ENCODE results near the gene CNTNAP2. TPM values are rescaled to one million over a fixed set of nuclear protein-coding genes. Genes with fewer than 3 reads are reported as not detected.

Gene CNTNAP2
- 90.7 and 93.9 TPM in 2 replicates for polyA plus RNA-seq (2013)

- Histone ChIP-seq H4K12ac (ENCODE audit: low read depth, low read length) (no peak within 1 kb of the TSS), H4K8ac (ENCODE audit: low read depth, low read length) (no peak within 1 kb of the TSS), H3K79me1 (ENCODE audit: low read length) (no peaks in the 10 kb centered on the region), H3K23ac (ENCODE audit: low read length) (no peak within 1 kb of the TSS), H2BK120ac (ENCODE audit: insufficient read depth, low read length, poor library complexity) (no peak within 1 kb of the TSS), H3K27ac (ENCODE audit: low read depth, low read length) (no peak within 1 kb of the TSS), H3K9ac (ENCODE audit: low read length) (no peak within 1 kb of the TSS), H3K14ac (ENCODE audit: low read length) (no peak within 1 kb of the TSS), H3K9me3 (ENCODE audit: insufficient read depth, low read depth, low read length) (no peaks in the 10 kb centered on the region), H3K18ac (ENCODE audit: low read length) (no peak within 1 kb of the TSS), H2AK5ac (ENCODE audit: low read length) (no peak within 1 kb of the TSS), H3K4me1 (ENCODE audit: control insufficient read depth in 1 of 2, insufficient read depth in 2 of 2, low read length in 2 of 2) (peaks cover 3 to 4% of the 10 kb centered on the region in 2 experiments), H2BK5ac (ENCODE audit: low read depth, low read length, poor library complexity) (no peak within 1 kb of the TSS), H2BK12ac (ENCODE audit: low read length) (no peak within 1 kb of the TSS), H3K27me3 (ENCODE audit: insufficient read depth, low read length) (peaks cover 2% of the 10 kb centered on the region), H3K4me2 (ENCODE audit: low read length) (peak within 1 kb of the TSS; percentile 100), H4K91ac (ENCODE audit: low read depth, low read length) (no peak within 1 kb of the TSS), H3K79me2 (ENCODE audit: control insufficient read depth, insufficient read depth, low read length, poor library complexity) (no peaks in the 10 kb centered on the region), H3K36me3 (ENCODE audit: control insufficient read depth in 1 of 2, insufficient read depth in 2 of 2, low read length in 2 of 2) (no peaks in the 10 kb centered on the region), H3K4me3 (ENCODE audit: low read depth, low read length) (peak within 1 kb of the TSS; percentile 75), H3K4ac (ENCODE audit: low read depth, low read length) (no peak within 1 kb of the TSS), H2AFZ (ENCODE audit: insufficient read depth, low read length, poor library complexity) (peak within 1 kb of the TSS; percentile 61)
- no CpG with 5 or more reads among the region's 42 CpGs for WGBS (ENCODE audit: extremely low coverage, insufficient coverage, insufficient read length)
- no peak for DNase-seq
Measured at GRCh38 chr7:146116521-146117222, at the start of gene CNTNAP2. TSS of gene CNTNAP2 (plus strand) at chr7:146116801. CDS start at chr7:146116877, 76 bp downstream.

GRCh38 chr7:146067880-146068279, 48.7 kb upstream of the CNTNAP2 start:
- Histone ChIP-seq H2AFZ (ENCODE audit: insufficient read depth, low read length, poor library complexity) (no peak overlapping the region), H3K4me1 (ENCODE audit: control insufficient read depth in 1 of 2, insufficient read depth in 2 of 2, low read length in 2 of 2) (no peaks in the 10 kb centered on the region), H2BK12ac (ENCODE audit: low read length) (no peak overlapping the region), H3K9ac (ENCODE audit: low read length) (no peak overlapping the region), H3K18ac (ENCODE audit: low read length) (no peak overlapping the region), H4K91ac (ENCODE audit: low read depth, low read length) (no peak overlapping the region), H3K9me3 (ENCODE audit: insufficient read depth, low read depth, low read length) (no peaks in the 10 kb centered on the region), H3K27me3 (ENCODE audit: insufficient read depth, low read length) (no peaks in the 10 kb centered on the region), H3K4me3 (ENCODE audit: low read depth, low read length) (no peak overlapping the region), H2AK5ac (ENCODE audit: low read length) (no peak overlapping the region), H3K36me3 (ENCODE audit: control insufficient read depth in 1 of 2, insufficient read depth in 2 of 2, low read length in 2 of 2) (no peaks in the 10 kb centered on the region), H4K12ac (ENCODE audit: low read depth, low read length) (no peak overlapping the region), H3K23ac (ENCODE audit: low read length) (no peak overlapping the region), H3K79me1 (ENCODE audit: low read length) (no peaks in the 10 kb centered on the region), H2BK5ac (ENCODE audit: low read depth, low read length, poor library complexity) (no peak overlapping the region), H4K8ac (ENCODE audit: low read depth, low read length) (no peak overlapping the region), H2BK120ac (ENCODE audit: insufficient read depth, low read length, poor library complexity) (no peak overlapping the region), H3K4ac (ENCODE audit: low read depth, low read length) (no peak overlapping the region), H3K79me2 (ENCODE audit: control insufficient read depth, insufficient read depth, low read length, poor library complexity) (no peaks in the 10 kb centered on the region), H3K4me2 (ENCODE audit: low read length) (no peak overlapping the region), H3K27ac (ENCODE audit: low read depth, low read length) (no peak overlapping the region), H3K14ac (ENCODE audit: low read length) (no peak overlapping the region)
- WGBS (ENCODE audit: extremely low coverage, insufficient coverage, insufficient read length): no CpG with 5 or more reads among the region's 3 CpGs
- no peak for DNase-seq

GRCh38 chr7:146074195-146074765, 42.3 kb upstream of the CNTNAP2 start:
- Histone ChIP-seq H2BK120ac (ENCODE audit: insufficient read depth, low read length, poor library complexity) (no peak overlapping the region), H4K8ac (ENCODE audit: low read depth, low read length) (no peak overlapping the region), H4K91ac (ENCODE audit: low read depth, low read length) (no peak overlapping the region), H3K27ac (ENCODE audit: low read depth, low read length) (no peak overlapping the region), H3K36me3 (ENCODE audit: control insufficient read depth in 1 of 2, insufficient read depth in 2 of 2, low read length in 2 of 2) (no peaks in the 10 kb centered on the region), H3K18ac (ENCODE audit: low read length) (no peak overlapping the region), H2BK5ac (ENCODE audit: low read depth, low read length, poor library complexity) (no peak overlapping the region), H2AK5ac (ENCODE audit: low read length) (no peak overlapping the region), H3K79me1 (ENCODE audit: low read length) (no peaks in the 10 kb centered on the region), H3K14ac (ENCODE audit: low read length) (no peak overlapping the region), H3K27me3 (ENCODE audit: insufficient read depth, low read length) (no peaks in the 10 kb centered on the region), H3K79me2 (ENCODE audit: control insufficient read depth, insufficient read depth, low read length, poor library complexity) (no peaks in the 10 kb centered on the region), H4K12ac (ENCODE audit: low read depth, low read length) (no peak overlapping the region), H3K9ac (ENCODE audit: low read length) (no peak overlapping the region), H3K4me2 (ENCODE audit: low read length) (no peak overlapping the region), H2BK12ac (ENCODE audit: low read length) (no peak overlapping the region), H3K4me1 (ENCODE audit: control insufficient read depth in 1 of 2, insufficient read depth in 2 of 2, low read length in 2 of 2) (no peaks in the 10 kb centered on the region), H3K4me3 (ENCODE audit: low read depth, low read length) (no peak overlapping the region), H2AFZ (ENCODE audit: insufficient read depth, low read length, poor library complexity) (no peak overlapping the region), H3K23ac (ENCODE audit: low read length) (no peak overlapping the region), H3K9me3 (ENCODE audit: insufficient read depth, low read depth, low read length) (no peaks in the 10 kb centered on the region), H3K4ac (ENCODE audit: low read depth, low read length) (no peak overlapping the region)
- DNase-seq: no peak
- no CpG with 5 or more reads among the region's 6 CpGs for WGBS (ENCODE audit: extremely low coverage, insufficient coverage, insufficient read length)

GRCh38 chr7:146076344-146076743, 40.3 kb upstream of the CNTNAP2 start:
- no peak overlapping the region for H4K91ac ChIP-seq (ENCODE audit: low read depth, low read length)
- no peak overlapping the region for H3K18ac ChIP-seq (ENCODE audit: low read length)
- no peaks in the 10 kb centered on the region for H3K36me3 ChIP-seq (ENCODE audit: control insufficient read depth in 1 of 2, insufficient read depth in 2 of 2, low read length in 2 of 2)
- no peak overlapping the region for H4K8ac ChIP-seq (ENCODE audit: low read depth, low read length)
- H3K79me2 ChIP-seq (ENCODE audit: control insufficient read depth, insufficient read depth, low read length, poor library complexity): no peaks in the 10 kb centered on the region
- no peak overlapping the region for H3K4ac ChIP-seq (ENCODE audit: low read depth, low read length)
- no peak overlapping the region for H3K23ac ChIP-seq (ENCODE audit: low read length)
- H3K4me3 ChIP-seq (ENCODE audit: low read depth, low read length): no peak overlapping the region
- no peak overlapping the region for H2BK120ac ChIP-seq (ENCODE audit: insufficient read depth, low read length, poor library complexity)
- H3K4me1 ChIP-seq (ENCODE audit: control insufficient read depth in 1 of 2, insufficient read depth in 2 of 2, low read length in 2 of 2): no peaks in the 10 kb centered on the region
- WGBS (ENCODE audit: extremely low coverage, insufficient coverage, insufficient read length): no CpG with 5 or more reads among the region's 2 CpGs
- H2BK5ac ChIP-seq (ENCODE audit: low read depth, low read length, poor library complexity): no peak overlapping the region
- no peak overlapping the region for H4K12ac ChIP-seq (ENCODE audit: low read depth, low read length)
- no peaks in the 10 kb centered on the region for H3K79me1 ChIP-seq (ENCODE audit: low read length)
- H2BK12ac ChIP-seq (ENCODE audit: low read length): no peak overlapping the region
- no peaks in the 10 kb centered on the region for H3K27me3 ChIP-seq (ENCODE audit: insufficient read depth, low read length)
- no peak overlapping the region for H2AK5ac ChIP-seq (ENCODE audit: low read length)
- no peak overlapping the region for H3K27ac ChIP-seq (ENCODE audit: low read depth, low read length)
- no peak for DNase-seq
- no peaks in the 10 kb centered on the region for H3K9me3 ChIP-seq (ENCODE audit: insufficient read depth, low read depth, low read length)
- no peak overlapping the region for H3K14ac ChIP-seq (ENCODE audit: low read length)
- no peak overlapping the region for H3K4me2 ChIP-seq (ENCODE audit: low read length)
- no peak overlapping the region for H2AFZ ChIP-seq (ENCODE audit: insufficient read depth, low read length, poor library complexity)
- no peak overlapping the region for H3K9ac ChIP-seq (ENCODE audit: low read length)
